NCI-H82 (cell line): ENCODE data around the gene CYLD.
A peak's percentile ranks its signal among the peaks of the same experiment; 100 is the strongest.

Experiments used
- DNase-seq: peaks from one replicate; lab custom pipeline; 2025; lab: John Stamatoyannopoulos, UW

The CYLD gene

GRCh38 chr16:50741781-50742575, at the start of gene CYLD:
Gene CYLD, plus strand, starts transcription at chr16:50742086. Its CDS starts 7,613 bp downstream, at chr16:50749699.
- DNase-seq: peak; percentile 99

GRCh38 chr16:50692644-50692998, 49.3 kb upstream of the CYLD start:
- no peak for DNase-seq

GRCh38 chr16:50692999-50693781, 48.7 kb upstream of the CYLD start, which contains the start of gene NOD2:
Gene NOD2, plus strand, starts transcription at chr16:50693606. Its CDS starts 5,890 bp downstream, at chr16:50699496.
- peak; percentile 12 for DNase-seq

- DNase-seq: no peak
Observed at GRCh38 chr16:50694206-50694605, 47.7 kb upstream of the CYLD start.

- no peak for DNase-seq
Observed at GRCh38 chr16:50695017-50696000, 46.6 kb upstream of the CYLD start.

- DNase-seq: no peak
Observed at GRCh38 chr16:50696126-50696525, 45.8 kb upstream of the CYLD start.

GRCh38 chr16:50696575-50697420, 45.1 kb upstream of the CYLD start:
- DNase-seq: no peak

GRCh38 chr16:50697421-50697715, 44.5 kb upstream of the CYLD start:
- DNase-seq: no peak

- DNase-seq: no peak
Observed at GRCh38 chr16:50697881-50698767, 43.8 kb upstream of the CYLD start.

- no peak for DNase-seq
Observed at GRCh38 chr16:50699326-50700159, 42.3 kb upstream of the CYLD start.

GRCh38 chr16:50702725-50703124, 39.2 kb upstream of the CYLD start:
- peak; percentile 1 for DNase-seq

GRCh38 chr16:50704245-50704644, 37.6 kb upstream of the CYLD start:
- DNase-seq: no peak

GRCh38 chr16:50705436-50706110, 36.3 kb upstream of the CYLD start:
- no peak for DNase-seq

- DNase-seq: no peak
Observed at GRCh38 chr16:50706250-50706649, 35.6 kb upstream of the CYLD start.

GRCh38 chr16:50708373-50709060, 33.4 kb upstream of the CYLD start:
- DNase-seq: no peak

GRCh38 chr16:50709061-50709684, 32.7 kb upstream of the CYLD start:
- DNase-seq: no peak

GRCh38 chr16:50709980-50710379, 31.9 kb upstream of the CYLD start:
- DNase-seq: no peak

- DNase-seq: no peak
Observed at GRCh38 chr16:50711040-50711439, 30.8 kb upstream of the CYLD start.
